Dedifferentiated amniotic fluid mesenchymal stem cell (primary cell): ENCODE results near the gene TLCD3B.

Experiments
- DNase-seq: peaks from one replicate; pipeline ENCODE4 v3.0.0-alpha.2; 2016; ENCODE audit errors: extremely low spot score

The TLCD3B gene, protein sequence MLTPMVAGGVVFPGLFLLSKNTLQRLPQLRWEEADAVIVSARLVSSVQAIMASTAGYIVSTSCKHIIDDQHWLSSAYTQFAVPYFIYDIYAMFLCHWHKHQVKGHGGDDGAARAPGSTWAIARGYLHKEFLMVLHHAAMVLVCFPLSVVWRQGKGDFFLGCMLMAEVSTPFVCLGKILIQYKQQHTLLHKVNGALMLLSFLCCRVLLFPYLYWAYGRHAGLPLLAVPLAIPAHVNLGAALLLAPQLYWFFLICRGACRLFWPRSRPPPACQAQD

GRCh38 chr16:30030841-30031413 lies at the start of gene TLCD3B:
TSS of gene TLCD3B (minus strand) at chr16:30031271. CDS start at chr16:30030527, 744 bp downstream.
- DNase-seq: no peak

GRCh38 chr16:30079480-30079879 lies 48.4 kb upstream of the TLCD3B start:
- DNase-seq: no peak

DNA sequence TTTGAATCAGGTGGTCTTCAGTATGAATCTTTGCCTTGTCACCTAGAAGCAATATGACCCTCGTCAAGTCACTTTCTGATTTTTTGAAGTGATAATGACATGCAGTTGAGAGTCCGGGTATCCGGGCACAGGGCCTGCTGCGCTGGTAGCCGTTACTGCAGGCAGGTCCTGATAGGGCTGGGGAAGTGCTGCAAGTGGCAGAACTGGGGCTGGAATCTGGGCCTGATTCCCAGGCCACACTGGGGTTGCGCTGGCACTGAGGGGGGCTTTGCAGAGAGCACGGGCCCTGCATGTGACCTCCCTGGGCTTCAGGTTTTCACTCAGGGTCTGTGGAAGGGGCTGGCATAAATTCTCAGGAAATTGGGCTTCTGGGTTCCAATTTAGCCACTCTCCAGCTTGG lies 47.7 kb upstream of the TLCD3B start:
- no peak for DNase-seq

GRCh38 chr16:30077656-30078055 lies 46.6 kb upstream of the TLCD3B start:
- DNase-seq: no peak

- no peak for DNase-seq
Measured at GRCh38 chr16:30076276-30076791, 45.3 kb upstream of the TLCD3B start.

DNA sequence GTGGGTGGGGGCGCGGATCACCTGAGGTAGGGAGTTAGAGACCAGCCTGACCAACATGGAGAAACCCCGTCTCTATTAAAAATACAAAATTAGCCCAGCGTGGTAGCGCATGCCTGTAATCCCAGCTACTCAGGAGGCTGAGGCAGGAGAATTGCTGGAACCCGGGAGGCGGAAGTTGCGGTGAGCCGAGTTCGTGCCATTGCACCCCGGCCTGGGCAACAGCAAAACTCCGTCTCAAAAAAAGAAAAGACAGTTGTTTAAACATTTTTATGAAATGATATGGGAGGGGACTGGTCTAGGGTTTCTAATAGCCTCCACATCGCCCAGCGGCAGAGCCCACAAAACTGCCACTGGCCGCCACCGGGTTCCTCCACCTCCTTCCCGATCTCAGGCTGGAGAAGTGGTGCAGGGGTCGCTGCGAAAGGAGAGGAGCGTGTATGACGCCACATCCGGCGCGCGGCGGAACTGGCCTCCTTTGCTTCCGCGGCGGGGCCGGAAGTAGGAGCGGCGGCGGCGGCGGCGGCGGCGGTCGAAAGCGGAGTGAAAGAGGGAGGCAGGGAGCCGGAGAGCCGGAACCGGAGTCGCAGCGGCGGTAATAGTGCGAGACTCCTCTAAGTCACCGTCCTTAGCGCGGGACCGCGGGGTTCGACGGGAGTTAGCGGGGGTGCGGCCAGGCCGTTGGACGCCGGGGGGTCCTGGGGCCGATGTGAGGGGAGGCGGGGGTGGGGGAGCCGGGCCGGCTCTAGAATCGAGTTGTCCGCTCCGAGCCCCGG lies 44.6 kb upstream of the TLCD3B start, which contains the start of gene PPP4C:
Gene PPP4C, plus strand, starts transcription at position 492 of the 773 bp plus-strand sequence. CDS start 384 bp downstream, outside the sequence.
- DNase-seq: peak; percentile 86

GRCh38 chr16:30070490-30070889 lies 39.4 kb upstream of the TLCD3B start:
- DNase-seq: no peak

GRCh38 chr16:30069611-30070462 lies 38.8 kb upstream of the TLCD3B start:
- DNase-seq: no peak

GRCh38 chr16:30068750-30069610 lies 37.9 kb upstream of the TLCD3B start:
- no peak for DNase-seq

- no peak for DNase-seq
Measured at GRCh38 chr16:30068333-30068732, 37.3 kb upstream of the TLCD3B start.

DNA sequence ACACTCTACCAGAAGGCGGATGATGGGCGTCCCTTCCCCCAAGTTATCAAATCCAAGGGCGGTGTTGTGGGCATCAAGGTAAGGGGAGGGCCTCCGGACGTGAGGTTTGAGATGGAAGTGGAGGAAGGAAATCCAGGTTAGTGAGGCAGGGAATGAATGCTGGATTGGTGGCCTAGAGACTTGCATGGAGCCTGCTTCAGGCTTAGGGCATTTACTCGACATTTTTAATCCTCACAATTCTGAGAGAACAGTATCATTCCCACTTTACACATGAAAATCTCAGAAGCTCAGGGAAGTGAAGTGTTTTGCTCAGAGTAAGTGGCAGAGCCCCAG lies 36.5 kb upstream of the TLCD3B start:
- no peak for DNase-seq

- no peak for DNase-seq
Measured at GRCh38 chr16:30066761-30067583, 35.9 kb upstream of the TLCD3B start.

- DNase-seq: no peak
Measured at GRCh38 chr16:30065943-30066760, 35.1 kb upstream of the TLCD3B start.

DNA sequence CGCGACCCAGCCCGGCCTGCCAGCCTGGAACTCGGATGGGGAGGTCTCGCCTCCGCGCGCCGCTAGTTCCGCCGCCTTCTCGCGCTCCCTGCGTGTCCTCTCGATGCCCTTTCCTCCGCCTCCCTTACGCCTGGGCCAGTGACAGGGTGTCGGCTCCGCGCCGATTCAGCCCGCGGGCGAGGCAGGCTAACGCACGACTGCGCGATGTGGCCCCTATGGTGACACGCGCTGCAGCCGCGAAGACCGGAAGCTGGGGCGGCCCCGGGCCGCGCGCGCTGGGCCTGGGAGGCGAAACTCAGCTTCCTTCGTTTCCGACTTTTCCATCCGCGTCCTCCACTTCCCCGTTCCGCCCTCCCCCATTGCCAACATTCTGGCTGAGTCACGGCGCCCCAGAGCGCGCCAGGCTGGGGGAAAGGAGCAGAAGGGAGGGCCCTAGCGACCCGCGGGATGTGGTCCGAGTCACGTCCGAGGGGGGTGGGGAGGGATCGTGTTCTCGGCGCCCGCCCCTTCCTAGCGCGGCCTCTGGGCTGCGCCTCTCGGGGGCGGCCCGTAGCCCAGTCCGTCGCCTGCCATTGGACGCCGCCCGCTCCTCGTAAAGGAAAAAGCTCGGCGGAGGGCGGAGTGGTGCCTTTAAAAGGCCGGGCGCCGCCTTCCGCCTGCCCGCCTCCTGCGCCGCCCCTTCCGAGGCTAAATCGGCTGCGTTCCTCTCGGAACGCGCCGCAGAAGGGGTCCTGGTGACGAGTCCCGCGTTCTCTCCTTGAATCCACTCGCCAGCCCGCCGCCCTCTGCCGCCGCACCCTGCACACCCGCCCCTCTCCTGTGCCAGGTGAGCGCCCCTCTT lies 34.3 kb upstream of the TLCD3B start, which contains the start of gene ALDOA:
Gene ALDOA, plus strand, starts transcription at position 659 of the 841 bp plus-strand sequence. CDS start 1,138 bp downstream, outside the sequence.
- DNase-seq: peak; percentile 97

- DNase-seq: no peak
Measured at GRCh38 chr16:30064729-30065101, 33.6 kb upstream of the TLCD3B start.

DNA sequence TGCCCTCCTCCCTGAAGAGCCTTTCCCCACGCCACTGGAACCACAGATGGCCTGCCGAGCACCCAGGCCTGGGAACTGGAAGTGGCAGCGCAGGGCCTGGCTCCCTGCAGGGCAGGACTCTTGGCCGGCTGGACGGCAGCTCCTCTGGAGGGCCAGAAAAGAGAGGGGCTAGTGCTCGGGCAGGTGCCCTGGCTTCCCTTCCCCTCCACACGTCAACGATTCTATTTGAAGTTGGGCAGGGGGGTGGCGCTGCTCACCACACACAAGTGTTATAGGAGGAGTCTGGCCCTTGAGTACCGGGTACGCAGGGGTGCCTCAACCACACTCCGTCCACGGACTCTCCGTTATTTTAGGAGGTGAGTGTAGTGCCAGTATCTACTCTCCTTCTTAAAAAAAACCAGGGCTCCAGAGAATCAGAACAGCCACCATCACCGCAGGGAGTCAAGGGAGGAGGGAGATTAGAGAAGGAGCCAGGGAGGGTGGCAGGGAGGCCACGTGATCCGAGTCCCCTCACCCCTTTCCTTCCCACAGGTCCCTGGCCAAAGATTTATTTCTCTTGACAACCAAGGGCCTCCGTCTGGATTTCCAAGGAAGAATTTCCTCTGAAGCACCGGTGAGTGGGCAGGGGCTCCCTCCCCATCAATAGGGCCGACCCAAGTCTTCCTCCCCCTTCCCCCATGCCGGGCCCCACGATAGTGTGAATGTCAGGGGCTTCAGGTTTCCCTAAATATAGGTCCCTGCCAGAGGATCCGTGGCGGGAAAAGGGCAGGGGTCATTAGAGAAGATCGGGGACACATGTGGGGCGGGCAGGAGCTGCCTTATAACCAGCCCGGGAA lies 33.0 kb upstream of the TLCD3B start:
- no peak for DNase-seq

DNA sequence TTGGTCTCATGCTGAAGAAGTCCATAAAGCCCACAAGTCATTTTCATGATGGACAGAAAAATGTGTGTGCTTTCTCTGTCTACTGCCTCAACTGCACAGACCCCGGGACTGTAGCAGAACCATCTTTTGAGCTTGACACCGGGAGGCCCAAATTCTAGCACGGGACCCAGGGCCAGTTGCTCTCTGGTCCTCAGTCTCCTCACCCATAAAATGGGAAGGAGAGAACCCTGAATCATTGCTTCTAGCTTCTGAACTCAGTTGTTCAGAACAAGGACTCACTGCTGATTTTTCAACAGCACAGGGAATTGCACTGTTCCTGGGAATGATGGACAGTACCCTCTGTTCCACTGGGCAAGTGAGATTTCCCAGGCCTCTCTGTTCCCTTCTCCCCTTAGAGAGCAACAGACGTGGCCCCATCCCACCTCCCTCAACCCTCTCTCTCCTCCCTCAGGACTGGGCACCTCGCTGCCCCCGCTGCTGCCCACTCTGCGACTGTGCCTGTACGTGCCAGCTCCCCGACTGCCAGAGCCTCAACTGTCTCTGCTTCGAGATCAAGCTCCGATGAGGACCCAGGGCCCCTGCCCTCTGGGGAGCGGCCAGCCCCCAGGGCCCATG lies 32.3 kb upstream of the TLCD3B start:
- no peak for DNase-seq
